SU-DHL-6 (cell line): Measurements from ENCODE around the gene PTPRE.

Experiments
- H2AFZ ChIP-seq: fragments of 200-600 bp; sonication (generic); 2 replicates; pipeline ENCODE4 v1.6.1; 2014; ENCODE audit warnings: low read depth, mild to moderate bottlenecking, moderate library complexity, mixed read lengths, antibody characterized with exemption, low read length; ENCODE audit not compliant: severe bottlenecking
- H3F3A ChIP-seq: fragments of 200-600 bp; shearing (Covaris generic); 2 replicates; pipeline ENCODE4 v1.6.0; 2016; ENCODE audit warnings: antibody characterized with exemption, mild to moderate bottlenecking; ENCODE audit not compliant: insufficient read depth
- H3K27ac ChIP-seq: fragments of 200-600 bp; sonication (generic); 2 replicates; pipeline ENCODE4 v1.5.1; 2016; ENCODE audit warnings: low read depth, mild to moderate bottlenecking, low read length, moderate library complexity, mixed read lengths
- H3K27me3 ChIP-seq: fragments of 200-600 bp; sonication (generic), shearing (Covaris generic); 2 replicates; pipeline ENCODE4 v1.6.0; 2014; ENCODE audit warnings: mild to moderate bottlenecking, low read length
- H3K36me3 ChIP-seq: fragments of 200-600 bp; sonication (generic); 2 replicates; pipeline ENCODE4 v1.6.1; 2014; ENCODE audit warnings: mild to moderate bottlenecking, low read length, mixed read lengths
- H3K4me2 ChIP-seq: fragments of 300-600, 200-600 bp; shearing (Covaris generic), sonication (generic); 2 replicates; pipeline ENCODE4 v1.6.0; 2014; ENCODE audit warnings: low read length, low read depth, mild to moderate bottlenecking; ENCODE audit not compliant: poor library complexity, severe bottlenecking
- H3K4me3 ChIP-seq: fragments of 200-600 bp; sonication (generic); 2 replicates; pipeline ENCODE4 v1.5.1; 2014; ENCODE audit warnings: antibody characterized with exemption, low read length, mild to moderate bottlenecking, mixed read lengths; ENCODE audit not compliant: insufficient read depth, poor library complexity, severe bottlenecking
- H3K79me2 ChIP-seq: fragments of 200-600 bp; sonication (generic); 2 replicates; pipeline ENCODE4 v1.6.1; 2014; ENCODE audit warnings: mild to moderate bottlenecking, low read length, moderate library complexity; ENCODE audit not compliant: insufficient read depth
- H3K9ac ChIP-seq: fragments of 200-600 bp; sonication (generic); 2 replicates; pipeline ENCODE4 v1.7.0; 2014; ENCODE audit warnings: mild to moderate bottlenecking, low read length
- H3K9me2 ChIP-seq: fragments of 200-600 bp; sonication (generic); replicated peaks from 2 replicates; pipeline ENCODE4 v1.6.1; 2014; ENCODE audit warnings: low read length; ENCODE audit not compliant: insufficient read depth
- H3K9me3 ChIP-seq: fragments of 200-600 bp; sonication (generic); 2 replicates; pipeline ENCODE4 v1.6.1; 2014; ENCODE audit warnings: low read length, mixed read lengths; ENCODE audit not compliant: insufficient read depth
- H4K20me1 ChIP-seq: fragments of 200-600 bp; sonication (generic); 2 replicates; pipeline ENCODE4 v1.6.1; 2014; ENCODE audit warnings: low read depth, mild to moderate bottlenecking, antibody characterized with exemption, low read length, moderate library complexity, mixed read lengths
- CTCF ChIP-seq: fragments of 200-600 bp; sonication (generic); IDR thresholded peaks from one replicate; pipeline ENCODE4 v1.5.1; 2017; ENCODE audit warnings: antibody characterized with exemption, mild to moderate bottlenecking, low read length, moderate library complexity; ENCODE audit not compliant: insufficient read depth, poor library complexity, severe bottlenecking
- EZH2phosphoT487 ChIP-seq: fragments of 200-600 bp; sonication (generic), shearing (Covaris generic); conservative IDR thresholded peaks from 2 replicates; pipeline ENCODE4 v1.6.1; 2018; ENCODE audit warnings: mild to moderate bottlenecking, antibody characterized with exemption, low read length, moderate library complexity, mixed read lengths

The PTPRE gene, protein sequence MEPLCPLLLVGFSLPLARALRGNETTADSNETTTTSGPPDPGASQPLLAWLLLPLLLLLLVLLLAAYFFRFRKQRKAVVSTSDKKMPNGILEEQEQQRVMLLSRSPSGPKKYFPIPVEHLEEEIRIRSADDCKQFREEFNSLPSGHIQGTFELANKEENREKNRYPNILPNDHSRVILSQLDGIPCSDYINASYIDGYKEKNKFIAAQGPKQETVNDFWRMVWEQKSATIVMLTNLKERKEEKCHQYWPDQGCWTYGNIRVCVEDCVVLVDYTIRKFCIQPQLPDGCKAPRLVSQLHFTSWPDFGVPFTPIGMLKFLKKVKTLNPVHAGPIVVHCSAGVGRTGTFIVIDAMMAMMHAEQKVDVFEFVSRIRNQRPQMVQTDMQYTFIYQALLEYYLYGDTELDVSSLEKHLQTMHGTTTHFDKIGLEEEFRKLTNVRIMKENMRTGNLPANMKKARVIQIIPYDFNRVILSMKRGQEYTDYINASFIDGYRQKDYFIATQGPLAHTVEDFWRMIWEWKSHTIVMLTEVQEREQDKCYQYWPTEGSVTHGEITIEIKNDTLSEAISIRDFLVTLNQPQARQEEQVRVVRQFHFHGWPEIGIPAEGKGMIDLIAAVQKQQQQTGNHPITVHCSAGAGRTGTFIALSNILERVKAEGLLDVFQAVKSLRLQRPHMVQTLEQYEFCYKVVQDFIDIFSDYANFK

DNA sequence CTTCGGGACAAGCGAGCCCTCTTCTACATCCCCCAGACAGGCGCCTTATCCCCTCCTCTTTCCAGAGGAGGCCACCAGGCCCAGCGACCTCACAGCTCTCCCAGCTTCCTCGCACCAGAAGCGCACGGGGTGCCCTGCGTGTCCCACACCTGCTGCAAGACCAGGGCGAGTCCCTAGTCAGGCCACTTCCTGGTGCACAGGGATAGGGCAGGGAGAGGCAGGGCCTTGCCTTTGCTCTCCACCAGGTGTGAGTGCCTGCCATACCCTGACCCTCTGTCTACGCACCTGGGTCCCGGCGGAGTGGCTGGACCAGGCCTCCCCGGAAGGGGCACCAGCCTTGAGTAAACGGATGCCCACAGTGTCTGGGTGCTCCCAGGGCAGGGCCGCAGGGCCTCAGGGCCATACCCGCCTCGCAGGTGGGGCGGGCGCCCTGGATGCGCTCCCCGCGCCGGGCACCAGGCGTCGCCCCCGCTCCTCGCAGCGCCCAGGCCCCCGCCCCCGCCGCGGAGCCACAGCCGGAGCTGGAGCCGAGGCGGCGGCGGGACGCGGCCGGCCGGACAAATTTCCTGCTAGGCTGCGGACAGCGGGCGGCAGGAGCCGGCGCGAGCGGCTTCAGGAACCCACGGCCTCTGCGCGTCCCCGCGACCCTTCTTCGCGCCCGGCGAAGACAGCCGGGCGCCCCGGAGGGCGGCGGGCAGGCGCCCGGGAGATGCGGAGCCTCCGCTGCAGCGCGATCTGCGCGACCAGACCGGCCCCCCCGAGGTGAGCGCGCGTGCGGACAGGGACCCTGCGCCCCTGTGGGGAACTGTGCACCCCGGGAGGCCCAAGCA is at the start of gene PTPRE:
TSS of gene PTPRE (plus strand) at position 556 of the 830 bp plus-strand sequence. CDS start 133,779 bp downstream, outside the sequence.
- H2AFZ ChIP-seq, result no peak within 1 kb of the TSS
- H3K27me3 ChIP-seq, result no peaks in the 10 kb centered on the region
- no peaks in the 10 kb centered on the region for H3K79me2 ChIP-seq
- no peak within 1 kb of the TSS for H3K9ac ChIP-seq
- no peaks in the 10 kb centered on the region for H3K9me3 ChIP-seq
- H3K4me2 ChIP-seq, result no peak within 1 kb of the TSS
- H3F3A ChIP-seq, result no peaks in the 10 kb centered on the region
- H3K9me2 ChIP-seq, result no peaks in the 10 kb centered on the region
- H3K27ac ChIP-seq, result no peak within 1 kb of the TSS
- no peaks in the 10 kb centered on the region for H4K20me1 ChIP-seq
- TF ChIP-seq CTCF (no peak), EZH2phosphoT487 (no peak)
- no peaks in the 10 kb centered on the region for H3K36me3 ChIP-seq
- H3K4me3 ChIP-seq, result no peak within 1 kb of the TSS

GRCh38 chr10:127860592-127860991 is 46.3 kb upstream of the PTPRE start:
- H3K4me3 ChIP-seq, result no peak overlapping the region
- no peaks in the 10 kb centered on the region for H4K20me1 ChIP-seq
- H3K9ac ChIP-seq, result no peak overlapping the region
- no peaks in the 10 kb centered on the region for H3F3A ChIP-seq
- TF ChIP-seq EZH2phosphoT487 (no peak), CTCF (no peak)
- H3K27me3 ChIP-seq, result no peaks in the 10 kb centered on the region
- H3K4me2 ChIP-seq, result no peak overlapping the region
- H2AFZ ChIP-seq, result no peak overlapping the region
- H3K9me2 ChIP-seq, result no peaks in the 10 kb centered on the region
- H3K9me3 ChIP-seq, result no peaks in the 10 kb centered on the region
- no peak overlapping the region for H3K27ac ChIP-seq
- H3K79me2 ChIP-seq, result no peaks in the 10 kb centered on the region
- H3K36me3 ChIP-seq, result no peaks in the 10 kb centered on the region

- H3K4me2 ChIP-seq, result no peak overlapping the region
- no peaks in the 10 kb centered on the region for H3K79me2 ChIP-seq
- TF ChIP-seq CTCF, result no peak
- no peak for TF ChIP-seq EZH2phosphoT487
- no peaks in the 10 kb centered on the region for H3K9me2 ChIP-seq
- no peak overlapping the region for H3K9ac ChIP-seq
- H2AFZ ChIP-seq, result no peak overlapping the region
- no peak overlapping the region for H3K4me3 ChIP-seq
- no peaks in the 10 kb centered on the region for H4K20me1 ChIP-seq
- no peaks in the 10 kb centered on the region for H3F3A ChIP-seq
- H3K27ac ChIP-seq, result no peak overlapping the region
- no peaks in the 10 kb centered on the region for H3K27me3 ChIP-seq
- H3K9me3 ChIP-seq, result no peaks in the 10 kb centered on the region
- no peaks in the 10 kb centered on the region for H3K36me3 ChIP-seq
Observed at GRCh38 chr10:127863231-127863825, 43.6 kb upstream of the PTPRE start.
